GM12864 (cell line): ENCODE results near the gene PCDHGA11.
"Not testable (repeated sequence)": the region's sequence is repeated elsewhere in the genome, so short reads cannot be mapped to it uniquely, and the experiment has no call there.

Source experiments
- DNase-seq: peaks from one replicate; pipeline ENCODE4 v3.0.0-alpha.2; 2011; ENCODE audit warnings: low read depth
- H3K4me3 ChIP-seq: 2 replicates; pipeline ENCODE4 v1.5.1; 2011; ENCODE audit warnings: mild to moderate bottlenecking, low read depth, low read length, control low read depth
- CTCF ChIP-seq: IDR thresholded peaks from 2 replicates; pipeline ENCODE4 v1.5.1; 2011; ENCODE audit warnings: low read depth, mild to moderate bottlenecking, moderate library complexity, low read length, control low read depth, inconsistent platforms; ENCODE audit errors: missing control alignments

The PCDHGA11 gene

GRCh38 chr5:141383345-141383744 is 37.5 kb upstream of the PCDHGA11 start:
- DNase-seq: no peak
- H3K4me3 ChIP-seq: no peak overlapping the region
- no peak for TF ChIP-seq CTCF

GRCh38 chr5:141384471-141385267 is 36.2 kb upstream of the PCDHGA11 start:
- TF ChIP-seq CTCF: no peak
- H3K4me3 ChIP-seq: no peak overlapping the region
- DNase-seq: no peak

- H3K4me3 ChIP-seq, DNase-seq: not testable (repeated sequence)
These were observed 33.1 kb upstream of the PCDHGA11 start, which contains the start of gene PCDHGB4 for GRCh38 chr5:141387557-141388311. TSS of gene PCDHGB4 (plus strand) at chr5:141387698. CDS start at chr5:141387885, 187 bp downstream.

GRCh38 chr5:141388661-141389060 is 32.2 kb upstream of the PCDHGA11 start:
- DNase-seq: no peak
- no peak overlapping the region for H3K4me3 ChIP-seq
- TF ChIP-seq CTCF: no peak

GRCh38 chr5:141389153-141390042 is 31.5 kb upstream of the PCDHGA11 start:
- no peak overlapping the region for H3K4me3 ChIP-seq
- TF ChIP-seq CTCF: no peak
- DNase-seq: no peak

- TF ChIP-seq CTCF: peak; percentile 9
- H3K4me3 ChIP-seq: no peak within 1 kb of the TSS
- DNase-seq: no peak
These were observed 28.2 kb upstream of the PCDHGA11 start, which contains the start of gene PCDHGA8 for GRCh38 chr5:141392429-141393198. TSS of gene PCDHGA8 (plus strand) at chr5:141392633. CDS start at chr5:141392814, 181 bp downstream.
